ENCODE measurements around the gene RNF144A. TPM values are rescaled to one million over a fixed set of nuclear protein-coding genes. Genes with fewer than 3 reads are reported as not detected.

Gene RNF144A
- total and polyA plus RNA-seq, 2 donors (not counting 3 experiments of a cell fraction or from before 2014, with no cell fraction given) = 9.7 to 28.8 TPM

DNA sequence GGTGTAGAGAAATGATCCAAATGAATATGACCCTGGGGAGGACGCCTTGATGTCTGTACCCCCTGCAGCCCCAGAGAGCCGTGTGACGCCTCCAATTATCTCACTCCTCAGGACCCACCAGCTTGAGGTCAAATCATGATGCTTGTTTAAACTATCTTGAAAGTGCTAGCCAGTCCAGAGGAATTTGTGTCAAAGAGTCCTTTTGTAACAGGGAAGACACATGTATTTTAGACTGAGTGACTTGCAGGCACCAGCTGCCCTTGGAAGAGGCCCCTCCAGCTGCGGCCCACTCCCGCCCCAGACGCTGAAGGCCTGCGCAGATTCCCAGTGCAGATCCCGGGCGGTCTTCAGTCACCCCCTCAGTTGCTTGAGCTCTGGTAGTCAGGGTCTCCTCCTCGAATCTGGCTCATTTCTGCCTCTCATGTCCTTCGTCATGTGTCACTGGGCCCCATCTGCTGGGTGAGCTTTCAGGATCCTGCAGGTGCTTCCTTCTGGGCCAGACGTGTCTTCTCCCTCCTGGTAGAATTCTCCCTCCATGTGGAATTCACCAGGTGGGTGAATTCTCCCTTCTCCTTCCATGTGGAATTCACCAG is 77.4 kb downstream of the RNF144A start:
- Histone ChIP-seq H3K4me2 (ENCODE audit: insufficient read depth, low read length) (no peak overlapping the region), H3K4me1 (ENCODE audit: control insufficient read depth, extremely low read depth, insufficient read depth, low read length) (peaks cover 18% of the 10 kb centered on the region), H3K4me3 (replicated peaks in 1 of 3; ENCODE audit: insufficient read depth in 1 of 3, low read depth in 1 of 3, low read length in 3 of 3) (no peak overlapping the region), H3K27ac (ENCODE audit: insufficient read depth, low read depth, low read length) (no peak overlapping the region), H2AFZ (ENCODE audit: low read depth, low read length) (no peak overlapping the region), H3K9me1 (replicated peaks; ENCODE audit: control insufficient read depth, extremely low read depth, insufficient read depth, low read length) (no peaks in the 10 kb centered on the region), H4K20me1 (replicated peaks; ENCODE audit: control insufficient read depth, extremely low read depth, insufficient read depth, low read length) (no peaks in the 10 kb centered on the region), H3K9ac (replicated peaks; ENCODE audit: extremely low read depth, insufficient read depth, low read length) (no peak overlapping the region), H3K27me3 (ENCODE audit: control insufficient read depth in 2 of 2, insufficient read depth in 2 of 2, low read length in 2 of 2) (no peaks in the 10 kb centered on the region), H3K36me3 (ENCODE audit: control insufficient read depth in 2 of 2, extremely low read depth in 1 of 2, insufficient read depth in 2 of 2, low read length in 2 of 2) (no peaks in the 10 kb centered on the region), H3K79me2 (ENCODE audit: control insufficient read depth, insufficient read depth, low read length) (no peaks in the 10 kb centered on the region), H3K9me3 (replicated peaks; ENCODE audit: control insufficient read depth, insufficient read depth, low read length) (no peaks in the 10 kb centered on the region)
- ChIA-PET CTCF (interaction anchor here (0.8 to 1.6 kb wide), 3 partner anchors 13 to 28 kb away, joined by 3 to 5 read pairs (median 5); no protein-coding TSS in a partner anchor), POLR2A (no interaction called here)
- BruUV-seq (replicated peaks) = no TSS peak
- FAIRE-seq (no peak), DNase-seq (ENCODE audit: low read depth, low spot score) (no peak)
- intact Hi-C loops (cut with micrococcal nuclease) (no loop called here), dilution Hi-C loops (cut with MboI; ENCODE audit: extremely low pct_ligation_motif_present, low sequenced_read_pairs) (no loop called here)
- TF ChIP-seq FOS (IDR thresholded peaks at IDR 0.05; ENCODE audit: borderline replicate concordance, insufficient read depth, low read length) (no peak), POLR2AphosphoS5 (IDR thresholded peaks at IDR 0.05; ENCODE audit: insufficient read depth, low read depth, low read length) (no peak), POLR2A (IDR thresholded peaks at IDR 0.05; ENCODE audit: low read depth, low read length) (no peak), EZH2 (IDR thresholded peaks at IDR 0.05; ENCODE audit: borderline replicate concordance, low read depth, low read length, severe bottlenecking) (no peak), GATA2 (IDR thresholded peaks at IDR 0.05; ENCODE audit: insufficient read depth, insufficient read length, low read depth, low read length) (no peak), MYC (IDR thresholded peaks at IDR 0.05; ENCODE audit: low read depth, low read length) (no peak), JUN (IDR thresholded peaks at IDR 0.05; ENCODE audit: borderline replicate concordance, insufficient read depth, insufficient read length, low read depth) (no peak)
- TF ChIP-seq, protein P1, sequence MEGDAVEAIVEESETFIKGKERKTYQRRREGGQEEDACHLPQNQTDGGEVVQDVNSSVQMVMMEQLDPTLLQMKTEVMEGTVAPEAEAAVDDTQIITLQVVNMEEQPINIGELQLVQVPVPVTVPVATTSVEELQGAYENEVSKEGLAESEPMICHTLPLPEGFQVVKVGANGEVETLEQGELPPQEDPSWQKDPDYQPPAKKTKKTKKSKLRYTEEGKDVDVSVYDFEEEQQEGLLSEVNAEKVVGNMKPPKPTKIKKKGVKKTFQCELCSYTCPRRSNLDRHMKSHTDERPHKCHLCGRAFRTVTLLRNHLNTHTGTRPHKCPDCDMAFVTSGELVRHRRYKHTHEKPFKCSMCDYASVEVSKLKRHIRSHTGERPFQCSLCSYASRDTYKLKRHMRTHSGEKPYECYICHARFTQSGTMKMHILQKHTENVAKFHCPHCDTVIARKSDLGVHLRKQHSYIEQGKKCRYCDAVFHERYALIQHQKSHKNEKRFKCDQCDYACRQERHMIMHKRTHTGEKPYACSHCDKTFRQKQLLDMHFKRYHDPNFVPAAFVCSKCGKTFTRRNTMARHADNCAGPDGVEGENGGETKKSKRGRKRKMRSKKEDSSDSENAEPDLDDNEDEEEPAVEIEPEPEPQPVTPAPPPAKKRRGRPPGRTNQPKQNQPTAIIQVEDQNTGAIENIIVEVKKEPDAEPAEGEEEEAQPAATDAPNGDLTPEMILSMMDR (IDR thresholded peaks at IDR 0.05; ENCODE audit: extremely low read depth in 1 of 2, insufficient read depth in 1 of 2, low read depth in 1 of 2, low read length in 2 of 2) = no peak
- TF ChIP-seq, protein P2, sequence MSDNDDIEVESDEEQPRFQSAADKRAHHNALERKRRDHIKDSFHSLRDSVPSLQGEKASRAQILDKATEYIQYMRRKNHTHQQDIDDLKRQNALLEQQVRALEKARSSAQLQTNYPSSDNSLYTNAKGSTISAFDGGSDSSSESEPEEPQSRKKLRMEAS (IDR thresholded peaks at IDR 0.05; ENCODE audit: insufficient read depth, insufficient read length) = no peak

All from endothelial cell of umbilical vein (primary cell).